Caco-2 (cell line): ENCODE results near the gene RPL4. TPM values are rescaled to one million over a fixed set of nuclear protein-coding genes. Genes with fewer than 3 reads are reported as not detected.
"Not testable (repeated sequence)": the region's sequence is repeated elsewhere in the genome, so short reads cannot be mapped to it uniquely, and the experiment has no call there.

Experiments used
- BruUV-seq: library from RNA; stranded (reverse); fragments of 400-500 nt; replicated peaks from 2 replicates; lab custom pipeline; 2021; lab: Mats Ljungman, UMichigan
- CTCF ChIA-PET: fragments of 300-600 bp; sonication (Branson Sonifier 250); formaldehyde crosslinking; loops from one replicate; lab custom pipeline; 2022; ENCODE audit warnings: antibody characterized with exemption; lab: Charles Lee
- POLR2A ChIA-PET: fragments of 300-600 bp; sonication (Branson Sonifier 250); formaldehyde crosslinking; loops from one replicate; lab custom pipeline; 2022; ENCODE audit warnings: antibody characterized with exemption; lab: Charles Lee
- DNase-seq, 2 experiments: peaks; one replicate each; pipeline versions ENCODE4 v3.0.0 to v3.0.0-alpha.2; 2020 to 2022
- H3K27me3 ChIP-seq: replicated peaks from 2 replicates; pipeline ENCODE4 v1.6.0; 2011; ENCODE audit warnings: low read length; ENCODE audit not compliant: control insufficient read depth, insufficient read depth
- H3K36me3 ChIP-seq: 2 replicates; pipeline ENCODE4 v1.5.1; 2011; ENCODE audit warnings: low read length; ENCODE audit not compliant: control insufficient read depth, insufficient read depth
- H3K4me1 ChIP-seq: fragments of 250-450 bp; sonication (Bioruptor Pico); 2 replicates; pipeline ENCODE4 v1.5.1; 2020; ENCODE audit warnings: mild to moderate bottlenecking
- H3K4me3 ChIP-seq: 2 replicates; pipeline ENCODE4 v1.5.1; 2011; ENCODE audit warnings: low read depth, mild to moderate bottlenecking, control low read depth, low read length
- H3K9me3 ChIP-seq: fragments of 250-450 bp; sonication (Bioruptor Pico); 2 replicates; pipeline ENCODE4 v1.5.1; 2020; ENCODE audit warnings: mild to moderate bottlenecking, moderate library complexity
- H3K27ac Mint-ChIP-seq: one replicate; pipeline ENCODE4 v1.8.0; 2022; ENCODE audit warnings: mixed read lengths; ENCODE audit not compliant: unreplicated experiment
- H3K27me3 Mint-ChIP-seq: one replicate; pipeline ENCODE4 v1.8.0; 2022; ENCODE audit warnings: mixed read lengths; ENCODE audit not compliant: insufficient read depth, unreplicated experiment
- H3K36me3 Mint-ChIP-seq: one replicate; pipeline ENCODE4 v1.8.0; 2022; ENCODE audit warnings: mild to moderate bottlenecking, mixed read lengths; ENCODE audit not compliant: insufficient read depth, unreplicated experiment
- H3K4me1 Mint-ChIP-seq: one replicate; pipeline ENCODE4 v1.8.0; 2022; ENCODE audit warnings: low read depth, mixed read lengths; ENCODE audit not compliant: unreplicated experiment
- H3K4me3 Mint-ChIP-seq: one replicate; pipeline ENCODE4 v1.8.0; 2022; ENCODE audit warnings: mild to moderate bottlenecking, moderate library complexity, mixed read lengths; ENCODE audit not compliant: unreplicated experiment
- H3K9me3 Mint-ChIP-seq: one replicate; pipeline ENCODE4 v1.8.0; 2022; ENCODE audit warnings: mixed read lengths; ENCODE audit not compliant: unreplicated experiment
- CTCF ChIP-seq, 2 experiments: fragments of 200-600 bp in 1 of 2; IDR thresholded peaks; 1 replicate in 1 of 2; 2 replicates in 1 of 2; pipeline versions ENCODE4 v1.5.1 to v1.8.0; 2011 to 2022; ENCODE audit warnings: antibody characterized with exemption in 1 of 2, control low read depth in 1 of 2, inconsistent platforms in 1 of 2, low read depth in 1 of 2, low read length in 1 of 2, mild to moderate bottlenecking in 1 of 2, moderate library complexity in 1 of 2; ENCODE audit not compliant: insufficient read depth in 1 of 2, severe bottlenecking in 1 of 2, unreplicated experiment in 1 of 2
- intact Hi-C: fragments of 100-400 bp; cut with micrococcal nuclease; formaldehyde crosslinking; loops from one replicate; pipeline ENCODE4 v1.10.0; 2022; ENCODE audit not compliant: unreplicated experiment
- total RNA-seq: library from RNA; stranded (reverse); gene quantifications from 2 replicates; pipeline ENCODE4 v1.2.3, GENCODE V29; 2022

RPL4 gene
- total RNA-seq, 1 experiment from 2014 or later, result 3,102 TPM

DNA sequence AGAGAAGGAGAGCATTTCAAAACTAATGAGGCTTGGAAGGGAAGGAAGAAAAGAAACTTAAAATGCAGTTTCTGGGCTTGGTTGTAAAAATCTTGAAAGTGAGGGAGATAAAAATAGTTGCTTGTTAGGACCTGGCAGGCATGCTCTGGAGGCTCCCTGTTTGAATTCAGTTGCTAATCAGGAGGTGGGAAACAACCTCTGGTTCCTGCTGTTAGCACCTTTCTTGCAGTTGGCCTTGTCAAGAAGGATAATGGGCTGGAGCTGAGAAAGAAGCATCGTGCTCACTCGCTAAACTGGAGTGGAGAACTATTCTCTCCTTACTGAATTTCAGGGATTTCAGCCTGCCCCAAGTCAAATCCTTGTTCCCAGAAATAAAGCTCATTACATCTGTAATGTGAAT is 30.5 kb downstream of the RPL4 start:
- no peak for DNase-seq
- H3K9me3 ChIP-seq, result no peaks in the 10 kb centered on the region
- BruUV-seq, result no TSS peak
- Mint-ChIP-seq H3K4me3 (no peak overlapping the region), H3K27ac (peak overlapping the region; percentile 57), H3K27me3 (no peaks in the 10 kb centered on the region), H3K4me1 (peaks cover 24% of the 10 kb centered on the region), H3K36me3 (peaks cover 13% of the 10 kb centered on the region), H3K9me3 (no peaks in the 10 kb centered on the region)
- intact Hi-C loops, result loop anchor here (5.0 kb wide), 1 partner anchor 87 kb away; the partner anchor contains the start of gene MAP2K1
- no peaks in the 10 kb centered on the region for H3K36me3 ChIP-seq
- peaks cover 30% of the 10 kb centered on the region for H3K4me1 ChIP-seq
- H3K4me3 ChIP-seq, result no peak overlapping the region
- TF ChIP-seq CTCF (IDR thresholded peaks at IDR 0.05; ENCODE audit: insufficient read depth in 1 of 2, low read depth in 1 of 2, low read length in 1 of 2, severe bottlenecking in 1 of 2, unreplicated experiment in 1 of 2), result no peak
- POLR2A ChIA-PET, result no interaction called here
- H3K27me3 ChIP-seq, result no peaks in the 10 kb centered on the region
- CTCF ChIA-PET, result no interaction called here

DNA sequence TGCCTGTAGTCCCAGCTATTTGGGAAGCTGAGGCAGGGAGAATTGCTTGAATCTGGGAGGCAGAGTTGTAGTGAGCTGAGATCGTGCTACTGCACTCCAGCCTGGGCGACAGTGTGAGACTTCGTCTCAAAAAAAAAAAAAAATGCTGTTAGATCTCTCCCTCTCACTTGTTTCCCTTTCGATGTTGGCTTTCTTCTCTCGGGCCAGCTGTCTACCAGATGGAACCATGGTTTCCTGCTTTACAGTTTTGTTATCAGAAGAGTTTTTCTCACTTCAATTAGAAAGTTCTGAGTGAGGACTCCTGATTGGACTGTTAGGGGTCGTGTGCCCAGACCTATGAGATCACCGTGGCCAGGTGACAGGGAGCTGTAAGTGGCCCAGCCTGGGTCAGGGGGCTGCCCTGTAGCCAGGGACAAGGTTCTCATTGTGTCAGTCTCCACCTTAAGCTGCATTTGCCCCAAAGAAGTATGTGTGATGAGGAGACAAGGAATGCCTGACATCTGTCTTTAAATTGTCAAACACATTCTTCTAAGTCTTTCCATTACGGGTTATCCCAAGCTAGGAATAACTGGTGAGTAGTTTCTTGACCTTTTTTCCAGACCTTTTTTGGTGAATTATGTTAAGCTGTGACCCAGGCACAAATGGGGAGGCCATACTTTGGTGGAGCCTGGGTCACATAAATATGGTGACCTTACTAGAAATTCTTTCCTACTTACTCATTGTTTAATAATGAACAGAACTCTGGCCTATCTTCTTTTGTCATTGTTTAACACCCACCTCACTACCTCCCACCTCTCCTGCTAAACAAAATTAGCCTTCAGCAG is 32.3 kb downstream of the RPL4 start:
- ChIA-PET CTCF (no interaction called here), POLR2A (interaction anchor here (0.6 to 1.4 kb wide), 2 partner anchors 85 to 86 kb away, joined by 3 read pairs; partner anchors contain the start of gene MAP2K1)
- peaks cover 24% of the 10 kb centered on the region for H3K4me1 Mint-ChIP-seq
- TSS peak; percentile 16 for BruUV-seq
- Histone ChIP-seq H3K27me3 (no peaks in the 10 kb centered on the region), H3K36me3 (no peaks in the 10 kb centered on the region), H3K9me3 (no peaks in the 10 kb centered on the region), H3K4me3 (no peak overlapping the region), H3K4me1 (peaks cover 36% of the 10 kb centered on the region)
- intact Hi-C loops, result loop anchor here (5.0 kb wide), 1 partner anchor 85 kb away; the partner anchor contains the start of gene MAP2K1
- no peaks in the 10 kb centered on the region for H3K9me3 Mint-ChIP-seq
- no peaks in the 10 kb centered on the region for H3K27me3 Mint-ChIP-seq
- no peak for TF ChIP-seq CTCF (IDR thresholded peaks at IDR 0.05; ENCODE audit: insufficient read depth in 1 of 2, low read depth in 1 of 2, low read length in 1 of 2, severe bottlenecking in 1 of 2, unreplicated experiment in 1 of 2)
- DNase-seq, result peak; percentile 54 to 73
- H3K27ac Mint-ChIP-seq, result peak overlapping the region; percentile 33
- H3K4me3 Mint-ChIP-seq, result peak overlapping the region; percentile 19
- H3K36me3 Mint-ChIP-seq, result peaks cover 14% of the 10 kb centered on the region

DNA sequence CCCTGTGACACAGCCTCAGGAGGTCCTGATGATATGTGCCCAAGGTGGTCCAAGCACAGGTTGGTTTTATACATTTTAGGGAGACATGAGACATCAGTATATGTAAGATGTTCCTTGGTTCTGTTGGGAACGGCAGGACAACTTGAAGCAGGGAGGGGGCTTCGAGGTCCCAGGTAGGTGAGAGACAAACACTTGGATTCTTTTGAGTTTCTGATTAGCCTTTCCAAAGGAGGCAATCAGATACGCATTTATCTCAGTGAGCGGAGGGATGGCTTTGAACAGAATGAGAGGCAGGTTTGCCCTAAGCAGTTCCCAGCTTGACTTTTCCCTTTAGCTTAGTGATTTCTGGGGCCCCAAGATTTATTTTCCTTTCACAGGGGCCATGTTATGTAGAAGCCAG is 33.8 kb downstream of the RPL4 start:
- H3K36me3 ChIP-seq, H3K27me3 Mint-ChIP-seq, H3K4me3 ChIP-seq, DNase-seq, H3K27me3 ChIP-seq, BruUV-seq, H3K27ac Mint-ChIP-seq, CTCF ChIA-PET, H3K4me3 Mint-ChIP-seq, H3K9me3 Mint-ChIP-seq, H3K9me3 ChIP-seq: not testable (repeated sequence)
- intact Hi-C loops, result loop anchor here (5.0 kb wide), 1 partner anchor 84 kb away; the partner anchor contains the start of gene MAP2K1
- peaks cover 19% of the 10 kb centered on the region for H3K36me3 Mint-ChIP-seq
- peaks cover 24% of the 10 kb centered on the region for H3K4me1 Mint-ChIP-seq
- POLR2A ChIA-PET, result interaction anchor here (0.6 kb wide), 1 partner anchor 78 kb away, joined by 5 read pairs; no protein-coding TSS in a partner anchor
- H3K4me1 ChIP-seq, result peaks cover 52% of the 10 kb centered on the region

GRCh38 chr15:66467162-66468040 is 37.3 kb downstream of the RPL4 start:
- H3K36me3 Mint-ChIP-seq, result peaks cover 39% of the 10 kb centered on the region
- peaks cover 23% of the 10 kb centered on the region for H3K4me1 Mint-ChIP-seq
- H3K36me3 ChIP-seq, H3K4me3 Mint-ChIP-seq, CTCF ChIA-PET, POLR2A ChIA-PET, H3K27me3 Mint-ChIP-seq, BruUV-seq, H3K27ac Mint-ChIP-seq, H3K27me3 ChIP-seq, DNase-seq, intact Hi-C loops, H3K9me3 Mint-ChIP-seq, H3K4me3 ChIP-seq, H3K9me3 ChIP-seq: not testable (repeated sequence)
- peaks cover 52% of the 10 kb centered on the region for H3K4me1 ChIP-seq

DNA sequence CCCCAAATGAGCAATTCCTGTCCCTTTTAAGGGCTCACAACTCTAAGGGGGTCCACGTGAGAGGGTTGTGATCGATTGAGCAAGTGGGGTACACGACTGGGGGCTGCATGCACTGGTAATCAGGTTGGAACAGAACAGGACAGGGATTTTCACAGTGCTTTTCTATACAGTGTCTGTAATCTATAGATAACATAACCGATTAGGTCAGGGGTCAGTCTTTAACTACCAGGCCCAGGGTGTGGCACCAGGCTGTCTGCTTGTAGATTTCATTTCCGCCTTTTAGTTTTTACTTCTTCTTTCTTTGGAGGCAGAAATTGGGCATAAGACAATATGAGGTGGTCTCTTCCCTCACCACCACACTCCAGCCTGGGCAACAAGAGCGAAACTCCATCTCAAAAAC is 39.4 kb downstream of the RPL4 start:
- H3K9me3 ChIP-seq, BruUV-seq, CTCF ChIA-PET, POLR2A ChIA-PET, DNase-seq, H3K4me3 Mint-ChIP-seq, H3K27me3 Mint-ChIP-seq, H3K4me3 ChIP-seq, intact Hi-C loops, H3K27me3 ChIP-seq, H3K36me3 ChIP-seq, H3K9me3 Mint-ChIP-seq: not testable (repeated sequence)
- peak overlapping the region; percentile 42 for H3K27ac Mint-ChIP-seq
- peaks cover 42% of the 10 kb centered on the region for H3K4me1 ChIP-seq
- H3K4me1 Mint-ChIP-seq, result peaks cover 22% of the 10 kb centered on the region
- peaks cover 48% of the 10 kb centered on the region for H3K36me3 Mint-ChIP-seq
